K562 (cell line): ENCODE data around the gene STX12. TPM values are rescaled to one million over a fixed set of nuclear protein-coding genes. Genes with fewer than 3 reads are reported as not detected.

Source experiments
- CHD2 ChIP-seq: IDR thresholded peaks from 2 replicates; pipeline ENCODE4 v1.6.1; 2011; ENCODE audit warnings: low read depth, low read length
- CTCFL ChIP-seq: IDR thresholded peaks from 2 replicates; pipeline ENCODE4 v1.6.1; 2011; ENCODE audit warnings: borderline replicate concordance, low read depth, mild to moderate bottlenecking, moderate library complexity, low read length; ENCODE audit not compliant: insufficient read depth, poor library complexity, severe bottlenecking
- DIDO1 ChIP-seq: fragments of 450-650 bp; IDR thresholded peaks from 2 replicates; pipeline ENCODE4 v1.6.1; 2016; ENCODE audit warnings: low read depth, missing biosample characterization, missing genetic modification characterization
- EHMT2 ChIP-seq: fragments of 450-650 bp; IDR thresholded peaks from 2 replicates; pipeline ENCODE4 v1.6.1; 2018; ENCODE audit warnings: antibody characterized with exemption
- HOMEZ ChIP-seq: fragments of 250-450 bp; sonication (Bioruptor Pico); IDR thresholded peaks from 2 replicates; pipeline ENCODE4 v1.4.0; 2020; ENCODE audit warnings: mild to moderate bottlenecking, moderate library complexity
- IFI16 ChIP-seq: fragments of 250-450 bp; sonication (Bioruptor Pico); IDR thresholded peaks from 2 replicates; pipeline ENCODE4 v2.1.2; 2022; ENCODE audit warnings: mild to moderate bottlenecking, inconsistent platforms
- L3MBTL2 ChIP-seq: fragments of 450-650 bp; IDR thresholded peaks from 2 replicates; pipeline ENCODE4 v1.6.1; 2016; ENCODE audit warnings: mild to moderate bottlenecking, moderate library complexity
- LEF1 ChIP-seq: fragments of 450-650 bp; IDR thresholded peaks from 2 replicates; pipeline ENCODE4 v1.6.1; 2016; ENCODE audit warnings: mild to moderate bottlenecking
- PHF20 ChIP-seq: fragments of 450-650 bp; IDR thresholded peaks from 2 replicates; pipeline ENCODE4 v1.6.1; 2018; ENCODE audit not compliant: partially characterized antibody
- RFX7 ChIP-seq: fragments of 250-450 bp; sonication (Bioruptor Pico); IDR thresholded peaks from 2 replicates; pipeline ENCODE4 v1.5.1; 2021; ENCODE audit warnings: mild to moderate bottlenecking
- SIN3A ChIP-seq, 2 experiments: fragments of 150-350 bp in 1 of 2; IDR thresholded peaks; 2 replicates each; pipeline ENCODE4 v1.6.1; 2011 to 2016; ENCODE audit warnings: borderline replicate concordance in 2 of 2, low read depth in 2 of 2, low read length in 2 of 2, mild to moderate bottlenecking in 2 of 2, moderate library complexity in 2 of 2; ENCODE audit not compliant: control insufficient read depth in 1 of 2
- SNAPC5 ChIP-seq: fragments of 250-450 bp; sonication (Bioruptor Pico); IDR thresholded peaks from 2 replicates; pipeline ENCODE4 v1.8.0; 2021; ENCODE audit warnings: moderate library complexity, mild to moderate bottlenecking, inconsistent platforms
- VEZF1 ChIP-seq: fragments of 200-800 bp; sonication (Bioruptor generic); IDR thresholded peaks from 2 replicates; pipeline ENCODE4 v1.6.1; 2017; ENCODE audit warnings: missing genetic modification characterization, missing compliant biosample characterization
- YY1 ChIP-seq, 3 experiments: IDR thresholded peaks; 2 replicates each; pipeline ENCODE4 v1.6.1; 2011; ENCODE audit warnings: low read length in 2 of 3, mild to moderate bottlenecking in 2 of 3, moderate library complexity in 2 of 3, borderline replicate concordance in 1 of 3, control low read depth in 1 of 3, low read depth in 1 of 3; ENCODE audit not compliant: insufficient read depth in 3 of 3, insufficient replicate concordance in 2 of 3, control insufficient read depth in 1 of 3, insufficient read length in 1 of 3; ENCODE audit errors: extremely low read depth in 1 of 3
- ZNF146 ChIP-seq: IDR thresholded peaks from one replicate; pipeline ENCODE4 v1.6.1; 2018; ENCODE audit warnings: missing compliant biosample characterization; ENCODE audit not compliant: unreplicated experiment
- ZNF175 ChIP-seq: fragments of 200-800 bp; sonication (Bioruptor generic); IDR thresholded peaks from 2 replicates; pipeline ENCODE4 v1.6.1; 2016; ENCODE audit warnings: low read depth, mild to moderate bottlenecking, missing genetic modification characterization, missing compliant biosample characterization
- ZNF3 ChIP-seq: fragments of 250-450 bp; sonication (Bioruptor Pico); IDR thresholded peaks from 2 replicates; pipeline ENCODE4 v1.5.0; 2021; ENCODE audit warnings: mild to moderate bottlenecking, moderate library complexity
- ZNF316 ChIP-seq: fragments of 450-650 bp; IDR thresholded peaks from 2 replicates; pipeline ENCODE4 v1.6.1; 2016
- ZNF639 ChIP-seq, 2 experiments: fragments of 200-800 bp in 1 of 2; sonication (Bioruptor generic) in 1 of 2; sonication (generic) in 1 of 2; formaldehyde crosslinking in 1 of 2; IDR thresholded peaks in 1 of 2; conservative IDR thresholded peaks in 1 of 2; 2 replicates each; pipeline versions ENCODE4 v1.5.0 to v1.6.1; 2016 to 2020; ENCODE audit warnings: missing compliant biosample characterization in 1 of 2, missing genetic modification characterization in 1 of 2, missing genetic modification reagents in 1 of 2
- polyA plus RNA-seq, 8 experiments: library from polyadenylated mRNA; depleted of rRNA in 4 of 8; stranded (reverse) in 5 of 8; unstranded in 3 of 8; fragments of >200 nt; fragmentation: Nextera tagmentation in 2 of 8; fragmentation: Illumina TruSeq in 1 of 8; extraction: Ambion mirVana in 2 of 8; extraction: Trizol in 1 of 8; gene quantifications; 2 replicates each; pipeline versions ENCODE4 v1.2.1 to v1.2.3, GENCODE V29; 2011 to 2014; ENCODE audit warnings: inconsistent platforms in 1 of 8, missing spikeins in 1 of 8
- total RNA-seq, 7 experiments: library from RNA; depleted of rRNA in 6 of 7; stranded (reverse); fragments of >200 nt in 6 of 7; fragmentation: Illumina TruSeq in 2 of 7; extraction: Trizol in 2 of 7; gene quantifications; 2 replicates each; pipeline versions ENCODE4 v1.2.1 to v1.2.3, GENCODE V29; 2011 to 2021; ENCODE audit warnings: low replicate concordance in 1 of 7

Gene STX12
- total and polyA plus RNA-seq, 9 of the 15 experiments (the other 6 are each of a cell fraction or from before 2014, with no cell fraction given), result 16.9 to 31.3 (median 25.7) TPM

- TF ChIP-seq CTCFL, result no peak
- TF ChIP-seq EHMT2, result 0 out of 2 replicates have a peak, but pooled peaks have one; percentile 27
- no peak for TF ChIP-seq IFI16
- TF ChIP-seq SNAPC5, result no peak
- TF ChIP-seq L3MBTL2, result peak; percentile 60
- TF ChIP-seq ZNF316, result no peak
- TF ChIP-seq LEF1, result no peak; the same call in 1 of the 2 replicates
- no peak for TF ChIP-seq DIDO1 (tag)
- TF ChIP-seq HOMEZ (CRISPR knock-in tag), result no peak
- no peak for TF ChIP-seq VEZF1
- peak in 1 of 2 experiments; percentile 64; a peak in 1 of 4 replicates for TF ChIP-seq ZNF639 (CRISPR knock-in tag; conservative IDR thresholded peaks at IDR 0.05 in 1 of 2, IDR thresholded peaks at IDR 0.05 in 1 of 2)
- no peak for TF ChIP-seq ZNF3 (CRISPR knock-in tag)
- TF ChIP-seq SIN3A (IDR thresholded peaks at IDR 0.05; ENCODE audit: borderline replicate concordance in 2 of 2, control insufficient read depth in 1 of 2, low read depth in 2 of 2, low read length in 2 of 2), result no peak
- no peak for TF ChIP-seq ZNF146 (CRISPR knock-in tag)
- no peak for TF ChIP-seq RFX7
- TF ChIP-seq ZNF175 (CRISPR knock-in tag), result 0 out of 2 replicates have a peak, but pooled peaks have one; percentile 21
- no peak for TF ChIP-seq CHD2
- TF ChIP-seq PHF20, result no peak
- no peak for TF ChIP-seq YY1 (IDR thresholded peaks at IDR 0.05; ENCODE audit: borderline replicate concordance in 1 of 3, control insufficient read depth in 1 of 3, extremely low read depth in 1 of 3, insufficient read depth in 3 of 3, insufficient read length in 1 of 3, insufficient replicate concordance in 2 of 3, low read depth in 1 of 3, low read length in 2 of 3)
Observed at GRCh38 chr1:27862671-27863537, 89.9 kb downstream of the STX12 start (continued).
